SU-DHL-6 (cell line): ENCODE data around the gene VARS2.

Experiments used
- EZH2phosphoT487 ChIP-seq: fragments of 200-600 bp; sonication (generic), shearing (Covaris generic); conservative IDR thresholded peaks from 2 replicates; pipeline ENCODE4 v1.6.1; 2018; ENCODE audit warnings: mild to moderate bottlenecking, antibody characterized with exemption, low read length, moderate library complexity, mixed read lengths
- TF ChIP-seq, protein P1 (sequence below): fragments of 200-600 bp; sonication (generic); IDR thresholded peaks from one replicate; pipeline ENCODE4 v1.5.1; 2017; ENCODE audit warnings: antibody characterized with exemption, mild to moderate bottlenecking, low read length, moderate library complexity; ENCODE audit not compliant: insufficient read depth, poor library complexity, severe bottlenecking

DNA sequence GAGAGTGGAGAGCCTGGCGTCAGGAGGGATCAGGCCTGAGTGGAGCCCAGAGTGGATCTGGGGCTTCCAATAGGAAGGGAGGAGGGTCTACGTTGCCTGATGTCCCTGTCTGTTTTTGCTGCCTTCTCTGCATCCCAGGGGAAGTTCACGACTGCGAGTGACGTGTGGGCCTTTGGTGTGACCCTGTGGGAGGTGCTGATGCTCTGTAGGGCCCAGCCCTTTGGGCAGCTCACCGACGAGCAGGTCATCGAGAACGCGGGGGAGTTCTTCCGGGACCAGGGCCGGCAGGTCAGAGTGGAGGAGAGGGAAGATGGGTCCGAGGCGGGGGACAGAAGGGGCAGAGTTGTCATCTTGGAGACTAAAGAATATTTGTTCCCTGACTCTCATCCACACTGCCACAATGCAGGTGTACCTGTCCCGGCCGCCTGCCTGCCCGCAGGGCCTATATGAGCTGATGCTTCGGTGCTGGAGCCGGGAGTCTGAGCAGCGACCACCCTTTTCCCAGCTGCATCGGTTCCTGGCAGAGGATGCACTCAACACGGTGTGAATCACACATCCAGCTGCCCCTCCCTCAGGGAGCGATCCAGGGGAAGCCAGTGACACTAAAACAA lies 15.2 kb upstream of the VARS2 start:
- TF ChIP-seq, protein P1, sequence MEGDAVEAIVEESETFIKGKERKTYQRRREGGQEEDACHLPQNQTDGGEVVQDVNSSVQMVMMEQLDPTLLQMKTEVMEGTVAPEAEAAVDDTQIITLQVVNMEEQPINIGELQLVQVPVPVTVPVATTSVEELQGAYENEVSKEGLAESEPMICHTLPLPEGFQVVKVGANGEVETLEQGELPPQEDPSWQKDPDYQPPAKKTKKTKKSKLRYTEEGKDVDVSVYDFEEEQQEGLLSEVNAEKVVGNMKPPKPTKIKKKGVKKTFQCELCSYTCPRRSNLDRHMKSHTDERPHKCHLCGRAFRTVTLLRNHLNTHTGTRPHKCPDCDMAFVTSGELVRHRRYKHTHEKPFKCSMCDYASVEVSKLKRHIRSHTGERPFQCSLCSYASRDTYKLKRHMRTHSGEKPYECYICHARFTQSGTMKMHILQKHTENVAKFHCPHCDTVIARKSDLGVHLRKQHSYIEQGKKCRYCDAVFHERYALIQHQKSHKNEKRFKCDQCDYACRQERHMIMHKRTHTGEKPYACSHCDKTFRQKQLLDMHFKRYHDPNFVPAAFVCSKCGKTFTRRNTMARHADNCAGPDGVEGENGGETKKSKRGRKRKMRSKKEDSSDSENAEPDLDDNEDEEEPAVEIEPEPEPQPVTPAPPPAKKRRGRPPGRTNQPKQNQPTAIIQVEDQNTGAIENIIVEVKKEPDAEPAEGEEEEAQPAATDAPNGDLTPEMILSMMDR = no peak
- TF ChIP-seq EZH2phosphoT487 = no peak
